Mononuclear cell (primary cell): Measurements from ENCODE around the gene FCRL5. TPM values are rescaled to one million over a fixed set of nuclear protein-coding genes. Genes with fewer than 3 reads are reported as not detected.
"Not testable (repeated sequence)": the region's sequence is repeated elsewhere in the genome, so short reads cannot be mapped to it uniquely, and the experiment has no call there.

ENCODE experiments used
- H3K27me3 ChIP-seq: 2 replicates; pipeline ENCODE4 v1.6.0; 2011; ENCODE audit warnings: low read length, control low read depth; ENCODE audit not compliant: insufficient read depth
- H3K4me1 ChIP-seq: 2 replicates; pipeline ENCODE4 v1.5.1; 2011; ENCODE audit warnings: mild to moderate bottlenecking, low read length, control low read depth; ENCODE audit not compliant: insufficient read depth
- H3K4me3 ChIP-seq: 2 replicates; pipeline ENCODE4 v1.5.1; 2011; ENCODE audit warnings: mild to moderate bottlenecking, low read length, moderate library complexity
- H3K9me3 ChIP-seq: 2 replicates; pipeline ENCODE4 v1.5.1; 2011; ENCODE audit warnings: low read depth, mild to moderate bottlenecking, control low read depth, low read length
- total RNA-seq: library from RNA; depleted of rRNA; stranded (reverse); fragments of >200 nt; gene quantifications from one replicate; pipeline ENCODE4 v1.2.3, GENCODE V29; 2012

Gene FCRL5
- total RNA-seq, 1 donor: 6.6 TPM

DNA sequence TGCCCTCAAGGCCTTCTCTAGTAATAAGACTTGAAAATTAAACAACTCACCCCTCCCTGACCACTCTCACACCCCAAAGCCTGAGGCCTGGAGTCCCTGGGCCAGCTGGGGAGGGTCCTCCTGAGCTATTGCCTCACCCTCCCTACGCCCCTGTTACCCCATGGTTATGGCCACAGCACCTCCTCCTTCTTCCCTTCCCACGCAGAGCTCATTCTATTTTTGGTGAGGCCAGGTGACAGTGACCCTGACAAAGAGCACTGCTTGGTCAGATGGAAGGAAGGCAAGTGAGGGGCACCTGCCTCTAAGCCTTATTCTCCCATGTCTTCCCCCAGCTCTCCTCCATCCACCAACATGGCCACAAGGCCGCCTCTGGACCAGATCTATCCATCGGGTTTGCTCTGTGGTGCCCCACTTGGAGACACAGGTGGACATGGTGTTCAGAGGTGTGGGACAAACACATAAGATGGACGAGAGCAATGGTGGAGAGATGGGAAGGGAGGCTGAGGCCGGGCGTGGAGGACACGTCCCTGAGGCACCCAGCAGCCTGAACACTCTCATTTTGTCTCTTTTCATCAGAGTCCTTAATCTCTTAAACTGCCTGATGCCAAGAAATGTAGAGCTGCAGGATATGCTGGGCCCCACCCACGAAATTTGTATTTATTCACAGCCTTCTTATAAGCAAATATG, 42.6 kb downstream of the FCRL5 start:
- H3K4me1 ChIP-seq: peaks cover 9% of the 10 kb centered on the region
- H3K4me3 ChIP-seq: no peak overlapping the region
- no peaks in the 10 kb centered on the region for H3K9me3 ChIP-seq
- no peaks in the 10 kb centered on the region for H3K27me3 ChIP-seq

DNA sequence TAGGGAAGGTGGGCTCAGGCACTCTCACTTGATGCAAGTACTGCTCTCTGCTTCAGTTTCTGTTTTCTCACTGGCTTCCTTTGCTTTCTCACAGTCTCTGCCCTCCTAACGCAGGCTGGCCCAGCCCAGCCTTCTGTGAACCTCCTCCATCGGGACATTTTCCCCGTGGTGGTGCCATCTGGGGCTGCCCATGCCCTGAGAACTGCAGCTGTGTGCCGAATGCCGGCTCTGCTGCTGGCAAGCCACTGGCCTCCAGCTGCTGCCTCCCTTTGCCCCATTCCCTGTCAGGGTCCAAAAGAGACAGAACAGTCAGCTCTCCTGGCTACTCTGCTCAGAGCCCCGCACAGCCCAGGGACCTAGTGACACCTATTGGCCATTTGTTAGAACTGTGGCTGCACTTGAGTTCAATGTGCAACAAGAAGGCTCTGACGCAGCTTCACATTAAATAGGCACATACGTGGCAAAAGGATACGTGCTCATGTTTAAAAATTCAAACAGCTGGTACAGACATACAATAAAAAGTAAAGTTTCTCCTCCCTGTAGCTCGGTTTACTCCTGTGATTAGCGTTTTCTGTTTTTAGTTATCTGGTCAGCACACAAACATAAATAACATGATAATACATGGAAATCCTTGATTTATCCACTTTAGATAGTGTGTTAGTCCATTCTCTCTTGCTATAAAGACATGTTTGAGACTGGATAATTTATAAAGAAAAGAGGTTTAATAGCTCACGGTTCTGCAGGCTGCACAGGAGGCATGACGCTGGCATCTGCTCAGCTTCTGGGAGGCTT, 46.6 kb downstream of the FCRL5 start:
- Histone ChIP-seq H3K4me1 (no peaks in the 10 kb centered on the region), H3K9me3 (no peaks in the 10 kb centered on the region), H3K27me3 (no peaks in the 10 kb centered on the region), H3K4me3 (no peak overlapping the region)

DNA sequence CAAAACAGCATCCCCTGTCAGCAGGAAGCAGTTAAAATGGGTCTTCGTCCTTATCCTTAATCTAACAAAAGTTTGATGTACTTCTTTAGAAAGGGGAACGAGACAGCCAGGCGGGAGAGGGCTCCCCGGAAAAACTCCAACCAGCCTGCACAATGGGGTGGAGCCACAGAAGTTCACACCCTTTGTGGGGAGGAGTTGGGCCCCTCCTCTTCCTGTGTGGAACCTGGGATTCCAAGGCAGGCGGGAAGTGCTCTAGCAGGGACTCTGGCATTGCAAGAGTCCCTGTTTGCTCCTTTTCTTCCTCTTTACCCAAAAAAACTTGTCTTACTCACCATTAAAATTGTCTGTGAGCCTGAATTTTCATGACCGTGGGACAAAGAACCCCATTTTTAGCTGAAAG, 47.7 kb downstream of the FCRL5 start:
- H3K9me3 ChIP-seq: no peaks in the 10 kb centered on the region
- H3K4me3 ChIP-seq: no peak overlapping the region
- no peaks in the 10 kb centered on the region for H3K4me1 ChIP-seq
- H3K27me3 ChIP-seq: no peaks in the 10 kb centered on the region

DNA sequence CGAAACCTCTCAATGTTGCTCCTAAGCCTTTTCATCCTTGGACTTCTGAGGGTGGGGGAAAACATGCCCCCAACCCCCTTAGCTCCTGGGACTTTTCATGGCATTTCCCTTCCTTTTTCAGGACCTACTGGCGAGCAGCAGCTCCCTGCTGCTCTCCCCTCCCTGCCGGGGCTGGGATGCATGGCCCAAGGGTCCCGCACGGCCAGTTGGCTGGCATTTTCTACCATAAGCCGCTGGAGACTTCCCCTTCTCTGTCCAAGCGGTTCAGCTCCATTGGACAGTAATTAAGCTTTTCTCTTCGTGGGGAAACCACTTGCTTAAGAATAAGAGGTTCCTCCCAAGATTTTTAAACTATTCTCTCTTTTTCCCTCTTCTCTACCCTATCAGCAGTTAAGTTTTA, 52.8 kb downstream of the FCRL5 start:
- no peaks in the 10 kb centered on the region for H3K9me3 ChIP-seq
- no peaks in the 10 kb centered on the region for H3K27me3 ChIP-seq
- no peak overlapping the region for H3K4me3 ChIP-seq
- no peaks in the 10 kb centered on the region for H3K4me1 ChIP-seq

DNA sequence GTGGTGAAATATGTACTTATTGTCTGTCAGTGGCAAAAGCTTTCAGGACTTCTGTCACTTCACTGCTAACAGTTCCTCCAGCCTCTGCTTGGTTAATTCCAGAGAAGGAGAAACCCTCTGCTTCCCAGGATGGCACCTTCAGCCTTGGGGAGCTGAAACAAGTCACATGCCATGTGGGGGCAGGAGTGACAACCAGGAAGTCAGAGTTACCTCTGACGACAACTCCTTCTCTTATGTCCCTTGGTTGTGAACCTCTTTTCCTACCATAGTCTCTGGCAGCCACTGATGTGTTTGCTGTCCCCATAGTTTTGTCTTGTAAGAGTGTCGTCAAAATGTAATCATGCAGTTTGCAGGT, 53.6 kb downstream of the FCRL5 start:
- Histone ChIP-seq H3K4me3 (no peak overlapping the region), H3K9me3 (no peaks in the 10 kb centered on the region), H3K27me3 (no peaks in the 10 kb centered on the region), H3K4me1 (no peaks in the 10 kb centered on the region)

DNA sequence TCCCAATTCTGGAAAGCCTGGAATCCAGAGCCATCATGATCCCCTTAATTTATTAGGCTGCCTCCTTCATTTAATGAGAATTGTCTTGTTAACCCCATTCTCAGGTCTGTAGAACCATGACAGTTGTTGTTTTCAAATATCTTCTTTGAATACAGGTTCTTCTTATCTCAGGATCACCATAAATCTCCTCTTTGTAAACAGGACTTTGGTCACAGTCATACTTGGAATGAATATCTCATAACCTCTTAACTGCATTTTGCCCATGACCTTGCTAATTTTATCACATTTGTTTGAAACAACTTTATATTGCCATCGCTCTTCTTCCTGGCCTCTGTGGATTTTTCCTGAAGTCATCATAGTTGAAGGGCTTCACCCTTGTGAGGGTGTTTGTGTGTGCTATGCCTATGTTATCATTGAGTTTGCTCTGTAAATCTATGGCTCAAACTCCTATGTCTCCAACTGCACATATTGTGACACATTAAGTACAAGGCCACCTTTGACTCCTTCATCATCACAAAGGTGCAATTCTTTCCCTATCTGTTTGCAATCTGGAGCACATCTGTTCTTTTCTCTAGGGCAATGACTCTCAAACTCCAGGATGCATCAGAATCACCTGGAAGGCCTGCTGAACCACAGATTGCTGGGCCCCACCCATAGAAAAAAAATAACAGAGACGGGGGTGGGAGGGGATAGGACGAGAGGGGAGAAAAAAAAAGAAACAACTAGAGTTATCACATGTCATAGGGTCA, 54.2 kb downstream of the FCRL5 start:
- H3K27me3 ChIP-seq: no peaks in the 10 kb centered on the region

DNA sequence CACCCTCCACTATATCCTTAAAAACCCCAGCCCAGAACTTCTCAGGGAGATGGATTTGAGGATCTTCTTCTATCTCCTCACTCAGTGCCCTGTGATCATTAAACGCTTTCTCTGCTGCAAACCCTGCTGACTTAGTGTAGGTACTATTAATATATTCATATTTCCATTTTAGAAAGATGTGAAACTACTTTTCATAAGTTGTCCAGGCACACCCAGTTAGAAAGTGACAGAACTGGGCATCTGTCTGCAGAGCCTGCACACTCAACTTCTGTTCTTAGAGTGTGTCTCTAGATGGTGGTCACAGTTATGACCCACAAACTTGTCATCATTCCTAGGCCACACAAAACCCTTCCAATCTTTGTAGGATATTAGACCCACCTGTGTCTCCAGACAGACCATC, 55.0 kb downstream of the FCRL5 start:
- Histone ChIP-seq H3K27me3 (no peaks in the 10 kb centered on the region), H3K4me3 (no peak overlapping the region), H3K4me1 (no peaks in the 10 kb centered on the region)

More for the DNA sequence above, 54.2 kb downstream of the FCRL5 start:
- H3K4me1 ChIP-seq: no peaks in the 10 kb centered on the region
- no peaks in the 10 kb centered on the region for H3K9me3 ChIP-seq
- H3K4me3 ChIP-seq: no peak overlapping the region

DNA sequence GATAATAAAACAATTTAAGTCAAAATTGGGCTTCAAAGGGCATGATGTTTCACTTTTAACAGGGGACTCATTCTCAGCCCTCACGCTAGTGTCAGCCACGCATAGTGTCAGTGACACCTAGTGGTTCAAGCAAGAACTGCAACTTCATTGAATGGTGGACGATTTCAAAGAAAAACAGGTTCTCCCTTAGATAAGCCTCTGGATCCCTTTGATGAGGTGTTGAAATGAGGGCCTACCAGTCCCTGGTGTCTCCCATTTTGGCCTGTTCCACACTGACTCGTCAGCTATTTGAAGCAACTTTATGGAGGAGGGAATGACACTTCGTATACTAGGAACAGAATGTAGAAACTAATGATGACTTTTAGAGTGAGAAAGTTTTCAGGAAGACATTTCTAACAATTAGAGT, 56.2 kb downstream of the FCRL5 start:
- no peaks in the 10 kb centered on the region for H3K27me3 ChIP-seq
- H3K4me1 ChIP-seq: no peaks in the 10 kb centered on the region
- no peaks in the 10 kb centered on the region for H3K9me3 ChIP-seq
- H3K4me3 ChIP-seq: no peak overlapping the region

More for the DNA sequence above, 55.0 kb downstream of the FCRL5 start:
- H3K9me3 ChIP-seq: no peaks in the 10 kb centered on the region

DNA sequence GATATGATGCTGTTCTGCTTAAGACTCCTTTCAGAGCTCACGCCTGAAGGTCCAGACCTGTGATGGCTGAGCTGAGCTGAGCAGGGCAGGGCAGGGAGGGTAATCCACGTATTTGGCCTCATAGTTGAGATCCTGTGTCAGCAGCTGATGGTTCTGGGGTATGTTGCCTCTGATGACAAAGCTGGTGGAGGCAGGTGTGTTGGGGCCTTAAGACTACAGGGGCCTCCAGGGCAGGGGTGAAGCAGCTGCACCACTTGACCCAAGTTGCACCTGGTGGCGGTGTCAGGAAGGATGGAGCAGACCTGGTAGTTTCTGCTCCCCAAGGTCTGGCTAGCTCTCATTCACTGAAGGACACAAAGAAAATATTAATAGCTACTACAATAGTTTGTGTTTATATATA, 57.0 kb downstream of the FCRL5 start:
- no peaks in the 10 kb centered on the region for H3K9me3 ChIP-seq
- H3K4me3 ChIP-seq: no peak overlapping the region
- no peaks in the 10 kb centered on the region for H3K27me3 ChIP-seq
- no peaks in the 10 kb centered on the region for H3K4me1 ChIP-seq

DNA sequence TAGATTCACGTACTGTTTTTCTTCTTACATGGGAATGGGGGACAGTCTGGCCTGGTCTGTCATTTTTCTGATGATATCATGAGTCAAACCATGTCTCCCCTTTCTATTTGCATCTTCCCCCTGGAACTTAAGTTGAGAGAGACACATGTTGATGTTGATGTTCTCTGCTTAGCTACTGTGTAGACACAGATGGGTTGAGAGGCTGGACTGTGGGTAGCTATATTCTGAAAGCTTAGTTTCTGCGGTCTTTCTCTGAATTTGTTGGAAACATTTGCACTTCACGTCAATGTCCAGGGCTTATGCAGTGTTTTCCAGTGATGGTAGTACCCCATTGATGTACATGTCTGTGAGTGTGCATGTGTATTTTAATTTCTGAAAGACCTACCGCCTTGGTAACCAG, 58.2 kb downstream of the FCRL5 start:
- no peaks in the 10 kb centered on the region for H3K9me3 ChIP-seq
- H3K27me3 ChIP-seq: no peaks in the 10 kb centered on the region

DNA sequence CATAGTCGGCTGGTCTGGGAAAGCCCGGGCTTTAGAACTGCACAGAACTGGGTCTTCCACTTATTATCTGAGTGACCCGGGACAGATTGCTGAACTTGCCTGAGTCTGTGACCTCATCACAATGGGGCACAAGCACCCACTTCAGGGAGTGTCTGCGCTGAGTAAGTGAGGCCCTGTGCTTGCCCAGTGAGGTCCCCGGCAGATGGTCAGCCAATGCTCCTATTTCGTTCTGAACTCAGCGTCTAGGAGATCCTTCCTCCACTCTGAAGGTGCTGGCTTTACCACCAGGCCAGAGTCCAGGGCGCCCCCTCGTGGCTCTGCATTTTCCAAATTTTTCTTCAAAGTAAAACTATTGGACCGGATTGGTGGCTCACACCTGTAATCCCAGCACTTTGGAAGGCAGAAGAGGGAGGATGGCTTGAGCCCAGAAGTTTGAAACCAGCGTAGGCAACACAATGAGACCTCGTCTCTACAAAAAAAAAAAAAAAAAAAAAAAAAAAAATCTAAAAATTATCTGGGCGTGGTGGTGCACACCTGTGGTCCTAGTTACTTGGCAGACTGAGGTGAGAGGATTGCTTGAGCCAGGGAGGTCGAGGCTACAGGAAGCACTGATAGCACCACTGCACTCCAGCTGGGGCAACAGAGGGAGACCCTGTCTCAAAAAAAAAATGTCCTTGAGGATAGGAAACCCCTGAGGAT, 61.7 kb downstream of the FCRL5 start:
- H3K27me3 ChIP-seq: no peaks in the 10 kb centered on the region

More for the DNA sequence above, 58.2 kb downstream of the FCRL5 start:
- H3K4me1 ChIP-seq: no peaks in the 10 kb centered on the region
- H3K4me3 ChIP-seq: no peak overlapping the region

DNA sequence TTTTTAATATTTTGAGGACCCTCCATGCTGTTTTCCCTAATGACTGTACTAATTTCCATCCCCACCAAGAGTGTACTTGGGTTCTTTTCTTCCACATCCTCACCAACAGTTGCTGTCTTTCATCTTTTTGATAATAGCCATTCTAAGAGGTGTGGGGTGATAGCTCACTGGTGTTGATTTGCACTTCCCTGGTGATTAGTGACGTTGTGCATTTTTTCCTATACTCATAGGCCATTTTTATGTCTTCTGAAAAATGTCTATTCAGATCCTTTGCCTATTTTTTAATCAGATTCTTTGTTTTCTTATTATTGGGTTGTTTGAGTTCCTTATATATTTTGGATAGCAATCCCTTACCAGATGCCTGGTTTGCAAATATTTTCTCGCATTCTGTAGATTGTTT, 64.2 kb downstream of the FCRL5 start:
- Histone ChIP-seq H3K4me3 (no peak overlapping the region), H3K4me1 (no peaks in the 10 kb centered on the region), H3K9me3 (no peaks in the 10 kb centered on the region), H3K27me3 (no peaks in the 10 kb centered on the region)

More for the DNA sequence above, 61.7 kb downstream of the FCRL5 start:
- no peaks in the 10 kb centered on the region for H3K4me1 ChIP-seq
- H3K4me3 ChIP-seq: no peak overlapping the region
- H3K9me3 ChIP-seq: no peaks in the 10 kb centered on the region

DNA sequence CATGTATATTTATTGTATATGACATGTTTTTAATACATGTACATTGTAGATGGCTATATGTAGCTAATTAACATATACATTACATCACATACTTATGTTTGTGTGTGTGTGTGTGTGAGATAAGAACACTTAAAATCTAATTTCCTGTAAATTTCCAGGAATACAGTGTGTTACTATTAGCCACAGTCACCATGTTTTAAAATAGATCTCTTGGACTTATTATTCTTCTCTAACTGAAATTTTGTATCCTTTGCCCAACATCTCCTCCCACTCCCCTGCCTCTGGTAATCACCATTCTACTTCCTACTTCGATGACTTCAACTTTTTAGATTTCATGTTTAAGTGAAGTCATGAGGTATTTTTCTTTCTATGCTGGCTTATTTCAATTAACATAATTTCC, 64.8 kb downstream of the FCRL5 start:
- Histone ChIP-seq H3K27me3 (no peaks in the 10 kb centered on the region), H3K9me3 (no peaks in the 10 kb centered on the region), H3K4me1 (no peaks in the 10 kb centered on the region), H3K4me3 (no peak overlapping the region)

DNA sequence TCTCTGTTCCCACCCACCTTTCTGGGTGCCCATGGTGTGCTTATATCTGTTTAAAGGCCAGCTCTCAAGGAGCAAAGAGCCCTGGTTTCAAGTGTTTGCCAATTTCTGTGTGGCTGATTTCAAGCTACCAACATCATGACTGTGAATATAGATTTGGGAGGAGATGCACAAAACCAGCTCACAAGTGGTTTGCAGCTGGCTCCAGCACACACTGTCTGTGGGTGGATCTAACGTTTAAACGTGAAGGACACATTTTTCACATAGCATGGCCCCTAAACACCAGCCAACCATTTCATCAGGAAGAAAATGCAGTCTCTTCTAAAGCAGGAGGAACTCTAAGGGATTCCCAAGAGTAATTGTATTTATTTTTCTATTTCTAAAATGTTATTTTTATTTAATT, 65.2 kb downstream of the FCRL5 start:
- Histone ChIP-seq H3K9me3 (no peaks in the 10 kb centered on the region), H3K4me3 (no peak overlapping the region), H3K27me3 (no peaks in the 10 kb centered on the region), H3K4me1 (no peaks in the 10 kb centered on the region)

DNA sequence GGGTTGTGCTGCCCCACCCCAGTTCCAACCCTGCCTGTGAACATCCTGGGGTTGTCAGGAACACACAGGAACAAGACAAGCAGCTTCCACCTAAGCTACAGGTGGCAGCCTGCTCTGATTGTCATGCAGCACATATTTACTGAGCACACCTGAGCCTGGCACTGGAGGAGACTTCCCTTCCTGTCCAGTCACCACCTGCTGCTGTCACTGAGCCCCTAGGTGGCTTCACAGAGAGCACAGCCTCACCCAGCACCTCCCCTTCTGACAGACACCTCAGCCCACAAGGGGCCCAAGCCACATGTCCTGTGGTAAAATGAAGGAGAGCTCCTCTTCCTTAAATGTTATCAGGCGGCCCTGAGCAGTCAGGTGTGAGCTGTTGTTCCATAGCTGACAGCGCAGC, 65.9 kb downstream of the FCRL5 start:
- not testable (repeated sequence) for H3K4me3 ChIP-seq, H3K9me3 ChIP-seq, H3K27me3 ChIP-seq, H3K4me1 ChIP-seq
